ENCODE results near the gene NDC1.
"Not testable (repeated sequence)": the region's sequence is repeated elsewhere in the genome, so short reads cannot be mapped to it uniquely, and the experiment has no call there.

Gene NDC1

DNA sequence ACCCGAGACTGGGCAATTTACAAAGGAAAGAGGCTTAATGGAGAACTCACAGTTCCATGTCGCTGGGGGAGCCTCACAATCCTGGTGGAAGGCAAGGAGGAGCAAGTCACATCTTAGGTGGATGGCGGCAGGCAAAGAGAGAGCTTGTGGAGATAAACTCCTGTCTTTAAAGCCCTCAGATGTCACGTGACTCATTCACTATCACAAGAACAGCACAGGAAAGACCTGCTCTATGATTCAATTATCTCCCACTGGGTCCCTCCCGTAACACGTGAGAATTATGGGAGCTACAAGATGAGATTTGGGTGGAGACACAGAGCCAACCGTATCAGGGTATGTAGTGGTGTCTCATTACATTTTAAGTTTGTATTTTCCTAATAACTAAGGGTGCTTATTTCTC, 77.6 kb downstream of the NDC1 start:
- not testable (repeated sequence) for DNase-seq

DNA sequence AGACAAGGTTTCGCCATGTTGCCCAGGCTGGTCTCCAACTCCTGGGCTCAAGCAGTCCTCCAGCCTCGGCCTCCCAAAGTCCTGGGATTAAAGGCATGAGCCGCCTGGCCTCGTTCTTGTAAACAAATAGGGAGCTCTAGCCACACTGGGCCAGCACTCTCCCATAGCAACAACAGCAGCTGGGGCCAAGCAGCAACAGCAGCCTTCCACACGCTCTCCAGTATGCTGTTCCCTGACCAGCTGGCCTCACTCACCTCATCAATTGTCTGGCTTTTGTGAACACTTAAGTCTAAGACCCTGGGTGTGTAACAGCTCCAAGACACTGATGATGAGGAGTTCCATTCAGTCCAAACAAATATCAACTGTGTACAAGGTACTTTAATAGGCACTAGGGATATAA, 82.2 kb downstream of the NDC1 start:
- DNase-seq = no peak

GRCh38 chr1:53754484-53755312, 83.4 kb downstream of the NDC1 start:
- no peak for DNase-seq

GRCh38 chr1:53752281-53752680, 85.8 kb downstream of the NDC1 start:
- DNase-seq = no peak

- DNase-seq = no peak
Measured at GRCh38 chr1:53747841-53748240, 90.3 kb downstream of the NDC1 start.

DNA sequence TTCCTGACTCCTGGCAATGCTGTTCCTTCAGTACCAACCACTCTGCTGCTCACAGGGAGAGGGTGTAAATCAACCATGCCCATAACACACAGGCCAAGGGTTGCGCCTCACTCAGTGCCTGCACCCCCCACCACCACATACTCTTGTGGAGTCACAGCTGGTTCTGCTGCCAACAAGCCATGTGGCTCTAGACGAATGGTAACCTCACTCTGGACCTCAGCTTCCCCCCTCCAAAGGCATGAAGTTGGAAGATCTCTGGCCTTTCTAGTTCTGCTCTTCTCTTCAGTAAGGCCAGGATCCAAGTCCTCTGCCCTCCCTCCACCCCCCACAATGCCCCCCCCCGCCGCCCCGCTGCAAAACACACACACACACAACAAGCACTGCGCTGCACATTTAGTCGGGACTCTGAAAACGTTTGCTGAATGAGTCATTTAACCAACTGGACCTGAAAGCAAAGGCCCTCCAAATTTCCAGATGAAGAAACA, 97.4 kb downstream of the NDC1 start:
- DNase-seq = no peak

DNA sequence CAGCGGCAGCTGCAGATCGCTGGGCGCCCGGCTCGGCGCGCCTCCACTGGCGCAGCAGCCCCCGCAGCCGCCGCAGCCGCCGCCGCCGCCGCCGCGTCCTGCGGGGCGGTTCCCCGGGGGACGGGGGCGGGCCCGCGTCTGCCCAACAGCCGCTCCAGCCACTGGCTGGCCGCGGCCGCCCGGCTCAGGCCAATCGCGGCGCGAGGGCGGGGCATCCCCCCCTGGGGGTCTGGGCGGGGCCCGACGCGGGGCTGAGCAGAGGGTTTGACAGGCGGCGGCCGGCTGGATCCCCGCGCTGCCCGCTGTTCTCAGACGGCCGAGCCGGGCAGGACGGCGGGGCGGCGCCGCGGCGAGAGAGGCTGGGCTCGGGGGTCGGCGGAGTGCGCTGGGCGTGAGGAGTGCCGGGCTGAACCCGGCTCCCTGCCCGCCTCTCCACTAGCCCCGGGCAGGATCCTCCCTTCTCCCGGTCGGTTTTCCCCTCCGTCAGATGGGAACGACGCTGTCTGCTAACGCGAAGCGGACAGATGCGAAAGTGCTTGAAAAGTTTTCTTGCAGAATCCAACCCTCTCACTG, 98.9 kb downstream of the NDC1 start, which contains the start of gene GLIS1:
Gene GLIS1, minus strand, starts transcription at position 56 of the 573 bp plus-strand sequence. CDS start 1,100 bp downstream, outside the sequence.
- peak; percentile 63 for DNase-seq

- no peak for DNase-seq
Measured at GRCh38 chr1:53738205-53739108, 99.6 kb downstream of the NDC1 start.

DNA sequence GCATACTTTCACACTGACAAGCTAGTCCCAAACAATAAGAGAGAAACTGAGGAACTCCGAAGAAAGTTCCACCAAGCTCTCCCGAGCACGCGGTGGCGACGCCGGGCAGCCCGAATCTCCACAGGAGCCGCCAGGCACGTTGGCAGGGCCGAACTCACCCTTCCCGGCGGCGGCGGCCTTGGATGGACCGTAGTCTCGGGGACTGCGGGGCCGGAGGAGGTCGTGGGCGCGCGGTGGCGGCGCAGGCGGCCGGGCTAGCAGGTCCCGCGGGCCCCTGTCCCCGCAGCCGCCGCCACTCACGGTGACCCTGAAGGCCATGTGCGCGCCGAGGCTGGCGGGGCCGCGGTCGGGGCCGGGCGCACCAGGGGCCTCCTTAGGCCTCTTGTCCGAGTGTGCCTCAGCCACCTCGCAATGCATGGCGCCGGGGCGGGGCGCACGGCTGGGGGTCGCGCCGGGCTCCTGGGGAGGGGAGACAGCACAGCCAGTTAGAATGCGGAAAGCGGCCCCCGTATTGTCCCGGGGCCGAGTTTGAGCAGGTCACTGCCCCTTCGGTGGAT, 100.4 kb downstream of the NDC1 start:
- DNase-seq = no peak

DNA sequence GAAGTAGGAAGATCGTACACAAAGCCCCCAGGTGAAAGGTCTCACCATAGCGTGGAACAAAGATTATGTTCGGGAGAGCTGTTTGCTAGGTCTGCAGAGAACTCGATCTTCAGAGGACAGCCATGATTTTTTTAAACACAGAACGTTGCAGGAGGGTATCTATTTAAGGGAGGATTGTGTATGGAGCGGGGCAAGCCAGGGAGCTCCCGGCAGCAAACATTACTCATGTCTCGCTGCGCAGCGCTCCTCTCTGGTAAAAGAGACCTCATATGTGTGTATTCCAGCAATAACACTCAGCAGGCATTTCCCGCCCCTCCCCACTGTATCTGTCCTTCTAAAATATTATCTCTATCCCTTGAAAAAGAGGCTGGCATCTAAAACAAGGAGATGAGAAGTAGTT, 101.8 kb downstream of the NDC1 start:
- no peak for DNase-seq

DNA sequence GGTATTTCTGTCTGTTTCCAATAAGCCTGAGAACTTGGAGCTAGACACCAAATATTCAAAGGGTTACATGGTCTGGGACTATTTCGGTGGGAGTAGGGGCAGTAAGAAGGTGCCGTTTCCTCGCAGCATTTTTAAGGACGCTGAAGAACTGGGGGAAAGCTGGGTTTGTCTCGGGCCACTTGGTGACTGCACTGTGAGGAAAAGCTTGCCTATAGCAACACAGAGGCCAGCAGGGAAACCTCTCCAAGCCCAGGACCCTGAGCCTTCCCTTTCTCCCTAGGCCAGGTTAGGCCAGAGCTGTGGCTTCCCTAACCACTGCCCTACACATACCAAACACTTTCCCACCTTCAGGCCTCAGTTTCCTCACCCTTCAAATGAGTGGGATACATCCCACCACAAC, 102.4 kb downstream of the NDC1 start:
- no peak for DNase-seq

DNA sequence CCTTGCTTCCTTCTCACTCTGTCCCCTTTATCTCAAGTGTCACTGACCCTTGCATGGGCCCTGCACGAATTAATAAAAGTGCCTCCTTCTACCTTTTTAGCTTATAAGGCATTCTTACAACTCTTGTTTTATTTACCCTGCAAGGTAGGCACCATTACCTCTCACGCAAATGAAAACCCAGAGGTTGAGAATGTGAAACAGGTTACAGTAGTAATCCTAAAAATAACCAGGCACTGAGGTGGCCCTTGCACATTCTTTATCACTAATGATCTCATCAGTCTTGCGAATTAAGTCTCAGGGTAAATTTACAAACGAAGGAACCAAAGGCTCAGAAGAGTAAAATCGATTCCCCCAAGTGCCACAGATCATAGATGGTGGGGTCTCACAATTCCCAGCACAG, 102.8 kb downstream of the NDC1 start:
- no peak for DNase-seq

- no peak for DNase-seq
Measured at GRCh38 chr1:53734650-53735211, 103.4 kb downstream of the NDC1 start.

- no peak for DNase-seq
Measured at GRCh38 chr1:53733975-53734649, 104.0 kb downstream of the NDC1 start.

- no peak for DNase-seq
Measured at GRCh38 chr1:53733447-53733931, 104.6 kb downstream of the NDC1 start.

- no peak for DNase-seq
Measured at GRCh38 chr1:53732912-53733317, 105.2 kb downstream of the NDC1 start.

- no peak for DNase-seq
Measured at GRCh38 chr1:53732409-53732808, 105.7 kb downstream of the NDC1 start.

- no peak for DNase-seq
Measured at GRCh38 chr1:53731779-53732305, 106.3 kb downstream of the NDC1 start.

DNA sequence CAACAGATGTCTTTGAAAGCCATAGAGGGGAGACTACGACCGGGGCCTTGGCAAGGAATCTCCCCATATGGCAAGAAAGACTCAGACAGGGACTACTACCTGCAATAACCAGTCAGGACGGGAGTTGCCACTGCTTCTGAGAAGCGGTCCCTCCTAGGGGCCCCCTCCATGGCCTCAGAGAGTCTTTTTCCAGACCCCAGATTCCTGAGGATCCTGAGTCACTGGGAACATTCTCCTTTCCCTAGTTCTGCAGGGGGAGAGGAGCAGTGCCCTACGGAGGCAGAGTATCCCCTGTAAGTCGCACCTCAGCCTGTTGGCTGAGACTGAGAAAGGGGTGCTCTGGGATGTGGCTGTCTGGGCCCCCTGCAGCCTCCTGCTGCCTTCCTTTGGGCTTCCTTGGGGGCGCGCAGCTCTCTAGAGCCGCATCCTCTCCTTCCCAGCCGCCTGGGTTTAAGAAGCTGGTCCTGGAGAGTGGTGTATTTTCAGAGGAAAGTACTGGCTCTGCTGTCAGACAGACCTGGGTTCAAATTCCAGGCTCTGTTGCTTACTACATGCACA, 107.0 kb downstream of the NDC1 start:
- no peak for DNase-seq

- DNase-seq = no peak
Measured at GRCh38 chr1:53730224-53730865, 107.8 kb downstream of the NDC1 start.
